ENCODE measurements around the gene ILDR1.

DNA sequence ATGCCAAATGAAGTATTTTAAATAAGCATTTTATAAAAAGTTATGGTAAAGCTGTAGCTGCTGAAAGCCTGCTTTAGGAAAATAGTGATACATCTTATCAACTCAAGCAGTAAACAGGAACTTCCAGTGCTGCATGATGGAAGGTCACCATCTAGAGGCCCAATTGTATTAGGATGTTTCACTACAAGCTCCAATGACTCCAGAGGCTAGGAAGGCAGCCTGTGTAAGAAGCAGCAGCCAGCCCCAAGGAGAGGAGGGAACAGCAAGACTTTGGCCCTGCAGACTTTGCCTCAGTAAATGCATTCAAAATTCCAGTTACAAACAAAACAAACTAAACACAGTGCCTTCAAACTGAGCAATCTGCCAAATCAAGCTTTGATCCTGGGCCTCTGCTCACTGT is 32.1 kb downstream of the ILDR1 start:
- TF ChIP-seq, protein P1, sequence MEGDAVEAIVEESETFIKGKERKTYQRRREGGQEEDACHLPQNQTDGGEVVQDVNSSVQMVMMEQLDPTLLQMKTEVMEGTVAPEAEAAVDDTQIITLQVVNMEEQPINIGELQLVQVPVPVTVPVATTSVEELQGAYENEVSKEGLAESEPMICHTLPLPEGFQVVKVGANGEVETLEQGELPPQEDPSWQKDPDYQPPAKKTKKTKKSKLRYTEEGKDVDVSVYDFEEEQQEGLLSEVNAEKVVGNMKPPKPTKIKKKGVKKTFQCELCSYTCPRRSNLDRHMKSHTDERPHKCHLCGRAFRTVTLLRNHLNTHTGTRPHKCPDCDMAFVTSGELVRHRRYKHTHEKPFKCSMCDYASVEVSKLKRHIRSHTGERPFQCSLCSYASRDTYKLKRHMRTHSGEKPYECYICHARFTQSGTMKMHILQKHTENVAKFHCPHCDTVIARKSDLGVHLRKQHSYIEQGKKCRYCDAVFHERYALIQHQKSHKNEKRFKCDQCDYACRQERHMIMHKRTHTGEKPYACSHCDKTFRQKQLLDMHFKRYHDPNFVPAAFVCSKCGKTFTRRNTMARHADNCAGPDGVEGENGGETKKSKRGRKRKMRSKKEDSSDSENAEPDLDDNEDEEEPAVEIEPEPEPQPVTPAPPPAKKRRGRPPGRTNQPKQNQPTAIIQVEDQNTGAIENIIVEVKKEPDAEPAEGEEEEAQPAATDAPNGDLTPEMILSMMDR (IDR thresholded peaks at IDR 0.05; ENCODE audit: low read length) = 0 out of 2 replicates have a peak, but pooled peaks have one; percentile 3
- no peak for TF ChIP-seq EZH2phosphoT487 (IDR thresholded peaks at IDR 0.05; ENCODE audit: low read length)

All from MM.1S (cell line).